ENCODE results near the gene ANKRD13A.
"Not testable (repeated sequence)": the region's sequence is repeated elsewhere in the genome, so short reads cannot be mapped to it uniquely, and the experiment has no call there.

Gene ANKRD13A

DNA sequence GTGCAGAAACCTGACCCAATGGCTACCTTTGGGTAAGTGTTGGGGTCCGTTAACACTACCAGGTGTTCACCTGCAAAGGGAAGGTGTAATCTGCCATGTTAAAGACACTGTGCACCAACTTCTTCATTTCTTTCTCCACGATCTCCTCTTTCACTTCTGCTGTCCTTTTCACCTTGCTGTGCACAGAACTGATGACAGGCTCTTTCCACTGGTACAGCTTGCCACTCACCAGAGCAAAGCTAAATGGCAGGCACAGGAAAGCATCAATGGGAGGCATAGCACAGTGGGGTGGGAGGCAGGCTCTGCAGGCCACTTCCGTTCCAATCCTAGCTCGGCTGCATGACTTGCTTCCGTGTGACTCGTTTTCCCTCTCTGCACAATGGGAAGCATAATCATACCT, 51.7 kb downstream of the ANKRD13A start:
- DNase-seq, result no peak

DNA sequence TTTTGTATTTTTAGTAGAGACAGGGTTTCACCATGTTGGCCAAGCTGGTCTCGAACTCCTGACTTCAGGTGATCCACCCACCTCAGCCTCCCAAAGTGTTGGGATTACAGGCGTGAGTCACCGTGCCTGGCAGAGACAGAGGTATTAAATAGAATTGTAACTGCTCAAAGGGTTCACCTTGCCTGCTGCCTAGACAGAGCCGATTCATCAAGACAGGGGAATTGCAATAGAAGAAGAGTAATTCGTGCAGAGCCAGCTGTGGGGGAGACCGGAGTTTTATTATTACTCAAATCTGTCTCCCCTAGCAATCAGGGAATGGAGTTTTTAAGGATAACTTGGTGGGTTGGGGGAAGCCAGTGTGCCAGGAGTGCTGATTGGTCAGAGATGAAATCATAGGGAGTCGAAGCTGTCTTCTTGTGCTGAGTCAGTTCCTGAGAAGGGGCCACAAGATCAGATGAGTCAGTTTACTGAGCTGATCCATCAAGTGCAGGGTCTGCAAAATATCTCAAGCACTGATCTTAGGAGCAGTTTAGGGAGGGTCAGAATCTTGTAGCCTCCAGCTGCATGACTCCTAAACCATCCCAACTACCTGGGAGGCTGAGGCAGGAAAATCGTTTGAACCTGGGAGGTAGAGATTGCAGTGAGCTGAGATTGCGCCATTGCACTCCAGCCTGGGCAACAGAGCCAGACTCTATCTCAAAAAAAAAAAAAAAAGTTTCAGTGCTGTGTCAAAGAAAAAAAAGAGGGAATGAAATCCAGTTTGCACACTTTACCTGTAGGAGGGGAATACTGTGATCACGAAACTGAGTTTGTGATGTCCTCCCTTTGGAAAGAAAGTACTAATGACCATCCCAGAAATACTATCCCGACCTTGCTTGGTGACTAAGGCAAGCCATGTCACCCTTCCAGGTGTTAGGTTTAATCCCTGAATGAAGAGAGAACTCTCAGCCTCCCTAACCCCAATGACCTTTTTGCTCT, 56.4 kb downstream of the ANKRD13A start:
- not testable (repeated sequence) for DNase-seq

GRCh38 chr12:110056643-110057042, 57.4 kb downstream of the ANKRD13A start:
- not testable (repeated sequence) for DNase-seq

GRCh38 chr12:110058875-110059615, 59.8 kb downstream of the ANKRD13A start:
- DNase-seq, result no peak

GRCh38 chr12:110059651-110060000, 60.4 kb downstream of the ANKRD13A start:
- no peak for DNase-seq

DNA sequence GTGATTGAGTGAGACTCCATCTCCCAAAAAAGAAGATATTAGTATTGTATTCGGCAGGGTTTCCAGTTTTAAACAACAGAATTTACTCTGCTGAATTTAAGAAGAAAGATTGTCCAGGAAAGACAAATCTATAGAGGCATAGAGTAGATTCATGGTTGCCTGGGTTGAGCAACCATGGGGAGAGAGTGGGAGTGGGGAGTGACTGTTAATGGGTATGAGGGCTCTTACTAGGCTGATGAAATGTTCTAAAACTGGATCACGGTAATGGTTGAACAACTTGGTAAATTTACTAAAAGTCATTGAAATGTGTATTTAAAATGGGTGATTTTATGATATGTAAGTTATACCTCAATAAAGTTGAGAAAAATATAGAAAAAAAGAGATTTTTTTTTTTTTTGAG, 63.0 kb downstream of the ANKRD13A start:
- DNase-seq, result no peak

DNA sequence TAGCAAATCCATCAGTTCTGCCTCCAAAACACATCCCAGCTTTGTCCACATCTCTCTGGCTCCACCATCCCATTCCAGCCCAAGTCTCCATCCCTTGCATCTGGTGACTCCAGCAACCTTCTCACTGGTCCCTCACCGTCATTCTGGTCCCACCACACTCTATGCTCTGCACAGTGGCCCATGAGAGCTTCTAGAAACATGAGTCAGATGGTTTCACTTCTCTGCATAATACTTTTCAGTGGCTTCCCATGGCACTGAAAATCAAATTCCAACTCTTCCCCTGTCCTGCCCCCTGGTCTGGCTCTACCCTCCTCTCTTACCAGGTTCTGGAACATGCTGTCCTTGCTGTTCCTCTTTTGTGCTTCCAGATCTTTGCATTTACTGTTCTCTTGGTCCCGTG, 66.3 kb downstream of the ANKRD13A start:
- no peak for DNase-seq

DNA sequence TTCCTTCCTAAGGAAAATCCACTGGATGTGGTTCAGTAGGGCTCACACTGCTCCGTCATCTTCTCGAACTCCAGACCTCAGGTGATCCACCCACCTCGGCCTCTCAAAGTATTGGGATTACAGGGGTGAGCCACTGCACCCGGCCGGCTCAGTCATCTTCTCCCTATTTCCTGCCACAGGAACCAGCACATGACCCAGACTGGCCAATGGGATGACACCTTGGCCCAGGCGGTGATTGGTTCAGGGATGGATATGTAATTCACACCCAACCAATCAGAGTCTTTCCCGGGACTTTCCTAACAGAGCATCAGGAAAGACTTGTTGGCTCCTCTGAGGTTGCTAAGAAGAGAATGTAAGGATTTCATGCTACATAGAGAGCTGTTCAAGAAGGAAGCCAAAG, 68.3 kb downstream of the ANKRD13A start:
- DNase-seq, result no peak

GRCh38 chr12:110068115-110068514, 68.9 kb downstream of the ANKRD13A start:
- DNase-seq, result not testable (repeated sequence)

DNA sequence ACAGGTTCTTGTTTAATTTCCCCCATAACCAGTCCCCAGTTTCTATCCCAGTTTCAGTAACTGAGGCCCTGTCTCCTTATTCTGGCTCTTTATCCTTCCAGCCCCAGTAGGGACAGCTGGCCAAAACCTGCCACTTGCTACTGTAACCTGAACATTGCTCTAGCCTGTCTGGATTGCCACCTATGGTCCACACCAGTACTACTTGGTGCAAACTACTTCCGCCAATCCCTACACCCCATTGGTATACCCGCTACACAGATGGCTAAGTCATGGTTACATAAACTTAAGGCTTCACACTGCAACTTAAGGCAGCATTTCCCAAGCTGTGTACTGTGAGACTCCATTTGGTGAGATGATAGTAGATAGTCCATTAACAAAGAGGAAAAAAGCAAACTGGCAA, 69.4 kb downstream of the ANKRD13A start:
- DNase-seq, result no peak

DNA sequence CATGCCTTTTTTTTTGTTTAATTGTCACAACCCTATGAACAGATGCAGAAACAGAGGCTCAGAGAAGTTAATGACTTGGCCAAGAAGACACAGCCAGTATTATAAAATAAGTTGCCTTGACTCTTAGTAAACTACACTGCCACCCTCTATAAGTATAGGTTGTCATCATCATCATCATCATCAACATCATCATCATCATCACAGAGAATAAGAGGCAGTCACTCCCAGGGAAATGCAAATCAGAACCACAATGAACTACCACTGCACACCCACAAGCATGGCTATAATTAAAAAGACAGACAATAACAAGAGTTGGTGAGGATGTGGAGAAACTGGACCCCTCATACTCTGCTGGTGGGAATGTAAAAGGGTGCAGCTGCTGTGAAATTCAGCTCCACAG, 72.3 kb downstream of the ANKRD13A start:
- DNase-seq, result no peak

DNA sequence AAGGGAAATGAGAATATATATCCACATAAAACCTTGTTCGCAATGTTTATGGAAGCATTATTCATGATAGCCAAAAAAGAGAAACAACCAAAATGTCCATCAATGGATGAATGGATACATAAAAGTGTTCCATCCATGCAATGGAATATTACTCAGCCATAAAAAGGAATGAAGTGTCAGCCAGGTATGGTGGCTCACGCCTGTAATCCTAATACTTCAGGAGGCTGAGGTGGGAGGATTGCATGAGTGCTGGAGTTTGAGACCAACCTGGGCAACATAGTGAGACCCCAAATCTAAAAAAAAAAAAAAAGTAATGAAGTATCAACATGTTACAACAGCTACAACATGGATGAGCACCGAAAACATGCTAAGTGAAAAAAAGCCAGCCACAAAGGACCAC, 72.7 kb downstream of the ANKRD13A start:
- no peak for DNase-seq

- not testable (repeated sequence) for DNase-seq
Observed at GRCh38 chr12:110072636-110073035, 73.4 kb downstream of the ANKRD13A start.

- peak; percentile 7 for DNase-seq
Observed at GRCh38 chr12:110073049-110073831, 74.0 kb downstream of the ANKRD13A start.

DNA sequence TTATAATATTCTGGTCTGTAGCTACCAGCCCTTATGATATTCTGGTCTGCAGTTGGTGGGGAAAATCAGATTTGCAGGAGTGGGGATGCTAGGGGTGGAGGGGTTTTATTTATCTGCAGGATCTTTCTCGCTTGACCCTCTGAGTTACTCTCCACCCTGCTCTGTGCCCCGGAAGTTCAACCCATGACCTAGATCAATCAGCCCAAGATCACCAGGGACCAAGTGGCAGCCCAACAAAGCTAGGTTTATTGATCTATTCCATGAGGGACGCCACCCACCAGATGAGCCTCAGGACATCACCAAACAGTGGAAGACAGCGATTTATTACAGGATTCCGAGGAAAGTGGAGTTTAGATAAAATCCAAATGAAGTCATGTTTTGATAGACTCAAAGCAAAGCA, 74.9 kb downstream of the ANKRD13A start:
- no peak for DNase-seq

DNA sequence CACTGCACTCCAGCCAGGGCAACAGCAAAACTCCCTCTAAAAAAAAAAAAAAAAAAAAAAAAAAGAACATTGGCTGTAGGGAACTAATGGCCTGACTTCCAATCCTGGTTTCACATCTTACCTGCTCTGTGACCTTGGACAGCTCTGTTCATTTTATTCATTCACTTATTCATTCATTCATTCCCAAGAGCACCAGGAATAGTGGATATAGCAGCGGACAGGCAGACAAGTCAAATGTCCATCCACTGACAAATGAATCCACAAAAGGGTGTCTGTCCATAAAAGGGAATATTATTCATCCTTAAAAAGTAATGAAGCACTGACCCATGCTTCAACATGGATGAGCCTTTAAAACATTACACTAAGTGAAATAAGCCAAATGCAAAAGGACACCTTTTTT, 76.7 kb downstream of the ANKRD13A start:
- no peak for DNase-seq

DNA sequence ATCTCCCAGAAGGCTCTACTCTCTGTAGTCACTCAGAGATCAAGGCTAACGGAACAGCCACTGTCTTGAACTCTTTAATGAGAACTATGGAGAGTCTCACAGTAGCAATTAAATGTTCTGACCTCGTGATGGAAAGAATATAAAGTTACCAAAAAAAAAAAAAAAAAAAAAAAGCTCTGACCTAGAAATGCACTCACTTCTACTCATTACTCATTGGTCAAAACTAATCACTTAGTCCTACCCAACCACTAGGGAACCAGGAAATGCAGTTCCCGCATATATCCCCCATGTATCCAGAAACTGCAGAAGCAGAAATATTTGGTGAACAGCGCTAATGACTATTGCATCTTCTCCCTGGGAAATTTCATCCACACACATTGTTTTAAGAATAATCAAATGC, 78.6 kb downstream of the ANKRD13A start:
- no peak for DNase-seq

DNA sequence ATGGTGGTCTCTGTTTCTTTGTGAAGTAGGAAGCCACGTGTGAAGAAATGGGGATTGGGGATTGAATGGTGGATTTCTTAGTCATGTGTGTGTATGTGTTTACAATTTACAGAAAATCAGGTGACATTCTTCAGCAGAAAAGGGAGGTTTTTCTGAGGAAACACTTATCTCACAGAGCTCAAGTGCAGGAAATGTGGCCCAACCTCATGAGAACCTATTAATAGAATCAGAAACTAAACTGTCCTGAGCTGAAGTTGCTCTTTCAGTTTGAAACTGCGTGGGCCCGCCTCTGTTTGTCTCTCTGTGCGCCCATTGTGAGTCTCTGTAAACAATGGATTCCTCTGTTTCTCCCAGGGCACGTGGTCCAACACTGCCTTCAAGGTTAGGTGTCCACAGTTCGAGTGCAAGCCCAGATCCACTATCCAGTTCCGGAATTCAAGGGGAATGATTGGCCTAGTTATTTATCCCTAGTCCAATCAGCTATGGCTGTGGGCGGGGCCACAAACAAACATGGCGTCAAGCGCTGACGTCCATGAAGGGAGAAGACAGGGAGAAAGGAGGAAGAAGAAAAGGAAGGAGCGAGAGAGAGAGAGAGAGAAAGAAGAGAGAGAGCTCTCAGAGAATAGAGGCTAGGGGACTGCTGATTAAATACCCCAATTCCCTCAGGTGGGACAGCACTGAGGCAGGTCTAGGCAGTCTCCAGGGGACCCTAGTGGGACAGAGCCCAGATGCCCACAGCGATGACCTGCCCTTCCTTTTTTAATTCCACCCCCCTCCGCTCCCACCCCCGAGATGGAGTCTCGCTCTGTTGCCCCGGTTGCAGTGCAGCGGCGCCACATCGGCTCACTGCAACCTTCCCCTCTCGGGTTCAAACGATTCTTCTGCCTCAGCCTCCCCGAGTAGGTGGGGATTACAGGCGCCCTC, 80.5 kb downstream of the ANKRD13A start:
- DNase-seq, result no peak

GRCh38 chr12:110080410-110080809, 81.2 kb downstream of the ANKRD13A start:
- no peak for DNase-seq

DNA sequence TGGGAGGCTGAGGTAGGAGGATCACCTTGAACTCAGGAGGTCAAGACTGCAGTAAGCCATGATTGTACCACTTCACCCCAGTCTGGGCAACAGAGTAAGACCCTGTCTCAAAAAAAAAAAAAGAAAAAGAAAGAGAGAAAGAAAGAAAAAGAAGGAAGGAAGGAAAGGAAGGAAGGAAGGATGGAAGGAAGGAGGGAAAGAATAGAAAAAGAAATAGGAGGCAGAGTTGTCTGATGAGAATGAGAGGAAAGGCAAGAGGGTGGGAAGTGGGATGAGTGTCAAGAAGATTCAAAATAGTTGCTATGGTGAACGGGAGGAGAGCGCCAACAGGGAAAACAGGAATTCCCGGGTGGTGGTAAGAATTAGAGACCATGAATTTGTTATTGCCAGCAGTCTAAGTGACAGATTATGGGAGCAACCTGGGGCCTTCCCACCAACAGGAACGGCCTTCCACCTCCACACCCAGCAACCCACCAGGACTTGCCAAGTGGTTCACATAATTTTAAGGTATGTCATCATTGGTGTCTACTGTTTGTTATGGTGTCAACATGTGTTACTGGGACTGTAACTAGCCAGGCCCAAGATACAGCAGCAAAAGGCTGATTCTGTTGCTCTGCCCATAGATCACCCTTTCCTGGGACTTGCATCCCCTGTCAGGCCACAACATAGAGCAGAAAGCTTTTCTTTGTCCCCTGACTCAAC, 85.2 kb downstream of the ANKRD13A start:
- DNase-seq, result no peak

GRCh38 chr12:110088216-110088615, 89.0 kb downstream of the ANKRD13A start:
- DNase-seq, result not testable (repeated sequence)

Measured in retina (tissue), 1 donor.